B cell (primary cell): ENCODE results near the gene MCCD1. TPM values are rescaled to one million over a fixed set of nuclear protein-coding genes. Genes with fewer than 3 reads are reported as not detected.
A peak's percentile ranks its signal among the peaks of the same experiment; 100 is the strongest.

ENCODE experiments used
- ATAC-seq: fragments of 200-7000 bp; cut with Tn5 transposase; one replicate; pipeline ENCODE4 v1.10.0; 2021; ENCODE audit warnings: low read depth, mild to moderate bottlenecking, moderate number of reproducible peaks, moderate library complexity
- CTCF ChIA-PET: fragments of 350-600 bp; sonication (Branson Sonifier 250); formaldehyde crosslinking; loops from one replicate; lab custom pipeline; 2021; ENCODE audit warnings: antibody characterized with exemption, inconsistent platforms; lab: Charles Lee
- POLR2A ChIA-PET: fragments of 350-600 bp; sonication (Branson Sonifier 250); formaldehyde crosslinking; loops from one replicate; lab custom pipeline; 2021; ENCODE audit warnings: antibody characterized with exemption; lab: Charles Lee
- DNase-seq: peaks from one replicate; pipeline ENCODE4 v3.0.0; 2013
- H2AFZ ChIP-seq: 2 replicates; pipeline ENCODE4 v1.6.1; 2012; ENCODE audit warnings: mild to moderate bottlenecking, low read depth, low read length; ENCODE audit not compliant: insufficient read depth, poor library complexity, severe bottlenecking
- H3K27ac ChIP-seq, 2 donors: 1 replicate in 1 of 2; 2 replicates in 1 of 2; pipeline ENCODE4 v1.5.1; 2012 to 2013; ENCODE audit warnings: low read length in 2 of 2, mild to moderate bottlenecking in 2 of 2, moderate library complexity in 1 of 2
- H3K27me3 ChIP-seq, 4 experiments: fragments of 200-600 bp in 1 of 4; sonication (generic) in 1 of 4; replicated peaks in 1 of 4; 1 replicate in 2 of 4; 2 replicates in 2 of 4; pipeline versions ENCODE4 v1.6.1 to v1.7.0; 2013 to 2016; ENCODE audit warnings: low read length in 3 of 4, mild to moderate bottlenecking in 2 of 4, mixed read lengths in 1 of 4, moderate library complexity in 1 of 4; ENCODE audit not compliant: insufficient read depth in 4 of 4, control insufficient read depth in 3 of 4; ENCODE audit errors: control extremely low read depth in 1 of 4
- H3K36me3 ChIP-seq, 2 experiments: replicated peaks in 1 of 2; 1 replicate in 1 of 2; 2 replicates in 1 of 2; pipeline versions ENCODE4 v1.6.1 to v1.7.1; 2013; ENCODE audit warnings: low read length in 1 of 2; ENCODE audit not compliant: insufficient read depth in 2 of 2, control insufficient read depth in 1 of 2; ENCODE audit errors: control extremely low read depth in 1 of 2, extremely low read depth in 1 of 2
- H3K4me1 ChIP-seq, 2 donors: fragments of 200-600 bp in 1 of 2; sonication (generic) in 1 of 2; 1 replicate in 1 of 2; 2 replicates in 1 of 2; pipeline versions ENCODE4 v1.5.1 to v1.6.1; 2013 to 2017; ENCODE audit warnings: low read length in 2 of 2; ENCODE audit not compliant: control insufficient read depth in 2 of 2, insufficient read depth in 2 of 2
- H3K4me2 ChIP-seq: replicated peaks from 2 replicates; pipeline ENCODE3; 2012; ENCODE audit warnings: mild to moderate bottlenecking, low read depth, low read length; ENCODE audit not compliant: poor library complexity, severe bottlenecking
- H3K4me3 ChIP-seq, 5 experiments: fragments of 200-600 bp in 1 of 5; sonication (generic) in 1 of 5; 1 replicate in 3 of 5; 2 replicates in 2 of 5; pipeline versions ENCODE4 v1.5.1 to v1.7.0; 2011 to 2016; ENCODE audit warnings: low read length in 4 of 5, mild to moderate bottlenecking in 4 of 5, low read depth in 2 of 5, control low read depth in 1 of 5, moderate library complexity in 1 of 5; ENCODE audit not compliant: insufficient read depth in 1 of 5; ENCODE audit errors: control extremely low read depth in 1 of 5, extremely low read depth in 1 of 5
- H3K79me2 ChIP-seq: fragments of 200-600 bp; sonication (generic); one replicate; pipeline ENCODE4 v1.6.0; 2016; ENCODE audit warnings: low read length; ENCODE audit not compliant: control insufficient read depth, insufficient read depth
- H3K9ac ChIP-seq: fragments of 200-600 bp; sonication (generic); 2 replicates; pipeline ENCODE4 v1.6.1; 2017; ENCODE audit warnings: mild to moderate bottlenecking, low read length, moderate library complexity
- H3K9me3 ChIP-seq, 3 donors: one replicate each; pipeline versions ENCODE4 v1.6.1 to v1.7.1; 2013; ENCODE audit warnings: low read length in 2 of 3; ENCODE audit not compliant: control insufficient read depth in 2 of 3, insufficient read depth in 1 of 3; ENCODE audit errors: control extremely low read depth in 1 of 3
- H4K20me1 ChIP-seq: 2 replicates; pipeline ENCODE4 v1.6.0; 2012; ENCODE audit warnings: mild to moderate bottlenecking, low read length; ENCODE audit not compliant: insufficient read depth, control insufficient read depth, poor library complexity, severe bottlenecking
- H3K27ac Mint-ChIP-seq: one replicate; pipeline ENCODE4 v1.8.0; 2021; ENCODE audit warnings: mixed read lengths
- H3K27me3 Mint-ChIP-seq: one replicate; pipeline ENCODE4 v1.8.0; 2021; ENCODE audit warnings: mixed read lengths
- H3K4me1 Mint-ChIP-seq: one replicate; pipeline ENCODE4 v1.8.0; 2021; ENCODE audit warnings: mixed read lengths
- H3K4me3 Mint-ChIP-seq: one replicate; pipeline ENCODE4 v1.8.0; 2021; ENCODE audit warnings: mixed read lengths
- H3K9me3 Mint-ChIP-seq: one replicate; pipeline ENCODE4 v1.8.0; 2022; ENCODE audit warnings: mixed read lengths; ENCODE audit not compliant: insufficient read depth
- CTCF ChIP-seq: fragments of 200-600 bp; IDR thresholded peaks from one replicate; pipeline ENCODE4 v1.8.0; 2022; ENCODE audit warnings: antibody characterized with exemption, mild to moderate bottlenecking
- EZH2 ChIP-seq: IDR thresholded peaks from 2 replicates; pipeline ENCODE4 v1.6.1; 2012; ENCODE audit warnings: borderline replicate concordance, low read depth, mild to moderate bottlenecking, moderate library complexity, low read length; ENCODE audit not compliant: insufficient read depth, poor library complexity, severe bottlenecking
- WGBS: methylation state at CpG from one replicate; pipeline ENCODE4 v1.1.5; 2013; ENCODE audit warnings: missing lambda C conversion rate; ENCODE audit not compliant: insufficient coverage; 5-methylcytosine and 5-hydroxymethylcytosine counted together
- intact Hi-C: fragments of 100-400 bp; cut with micrococcal nuclease; formaldehyde crosslinking; loops from one replicate; pipeline ENCODE4 v1.10.0; 2022
- polyA plus RNA-seq: library from polyadenylated mRNA; depleted of rRNA; stranded (reverse); fragments of >200 nt; gene quantifications from 2 replicates; pipeline ENCODE4 v1.2.3, GENCODE V29; 2012
- total RNA-seq, 2 donors: library from RNA; stranded (reverse); fragments of 120-200 nt in 1 of 2; gene quantifications; 1 replicate in 1 of 2; 2 replicates in 1 of 2; pipeline versions ENCODE4 v1.2.3 to v1.2.4, GENCODE V29; 2013 to 2022

MCCD1 gene
- total and polyA plus RNA-seq, 2 donors (not counting 1 experiment from before 2014, with no cell fraction given), result not detected

- Histone ChIP-seq H3K27ac (peak within 1 kb of the TSS; percentile 77 to 89), H3K9ac (peak within 1 kb of the TSS; percentile 74), H3K36me3 (peaks cover 2 to 29% of the 10 kb centered on the region in 2 experiments), H3K4me1 (peaks cover 80 to 99% of the 10 kb centered on the region in 2 donors), H3K27me3 (no peaks in the 10 kb centered on the region), H3K79me2 (peaks cover 93% of the 10 kb centered on the region), H3K4me3 (peak within 1 kb of the TSS; percentile 74 to 87 (median 77)), H3K9me3 (no peaks in the 10 kb centered on the region), H3K4me2 (peak within 1 kb of the TSS; percentile 88), H2AFZ (peak within 1 kb of the TSS; percentile 36), H4K20me1 (peaks cover 19% of the 10 kb centered on the region)
- H3K27me3 Mint-ChIP-seq, result no peaks in the 10 kb centered on the region
- H3K9me3 Mint-ChIP-seq, result no peaks in the 10 kb centered on the region
- H3K27ac Mint-ChIP-seq, result peak within 1 kb of the TSS; percentile 93
- H3K4me1 Mint-ChIP-seq, result peaks cover 94% of the 10 kb centered on the region
- TF ChIP-seq EZH2 (no peak), CTCF (no peak)
- intact Hi-C loops, result no loop called here
- POLR2A ChIA-PET, result interaction anchor here (1.1 to 42.6 kb wide), 3 partner anchors 9 to 34 kb away, joined by 4 to 1450 read pairs (median 1450); partner anchors contain the start of genes ATP6V1G2, DDX39B, LST1 and LTA
- DNase-seq (peak; percentile 84), ATAC-seq (peak; percentile 40)
- H3K4me3 Mint-ChIP-seq, result peak within 1 kb of the TSS; percentile 89
- WGBS, result 0% methylated on average over 15 of the region's 19 CpGs
- CTCF ChIA-PET, result interaction anchor here (1.5 to 35.3 kb wide), 5 partner anchors 8 to 152 kb away, joined by 4 to 2241 read pairs (median 22); partner anchors contain the start of genes ATP6V1G2, LST1, LTA and LTB
Measured at GRCh38 chr6:31575335-31575901, 46.7 kb downstream of the MCCD1 start, which contains the start of gene TNF. TSS of gene TNF (plus strand) at chr6:31575565. CDS start at chr6:31575742, 177 bp downstream.
